HG03432 (cell line): ENCODE data around the gene B4GALT6.

ENCODE experiments used
- ATAC-seq: cut with Tn5 transposase; IDR thresholded peaks from one replicate; pipeline ENCODE4 v1.9.1; 2021; ENCODE audit warnings: mild to moderate bottlenecking, moderate library complexity; ENCODE audit not compliant: unreplicated experiment

The B4GALT6 gene

GRCh38 chr18:31636387-31636786, 48.0 kb downstream of the B4GALT6 start:
- no peak for ATAC-seq

GRCh38 chr18:31634331-31634713, 50.1 kb downstream of the B4GALT6 start:
- peak; percentile 99 for ATAC-seq

GRCh38 chr18:31633392-31634330, 50.7 kb downstream of the B4GALT6 start:
- peak; percentile 25 for ATAC-seq

- ATAC-seq = no peak
Measured at GRCh38 chr18:31632356-31632755, 52.0 kb downstream of the B4GALT6 start.

GRCh38 chr18:31631526-31631925, 52.9 kb downstream of the B4GALT6 start:
- ATAC-seq = no peak

- no peak for ATAC-seq
Measured at GRCh38 chr18:31630549-31630948, 53.8 kb downstream of the B4GALT6 start.

- ATAC-seq = no peak
Measured at GRCh38 chr18:31626409-31626808, 58.0 kb downstream of the B4GALT6 start.

- no peak for ATAC-seq
Measured at GRCh38 chr18:31624892-31625640, 59.3 kb downstream of the B4GALT6 start.

DNA sequence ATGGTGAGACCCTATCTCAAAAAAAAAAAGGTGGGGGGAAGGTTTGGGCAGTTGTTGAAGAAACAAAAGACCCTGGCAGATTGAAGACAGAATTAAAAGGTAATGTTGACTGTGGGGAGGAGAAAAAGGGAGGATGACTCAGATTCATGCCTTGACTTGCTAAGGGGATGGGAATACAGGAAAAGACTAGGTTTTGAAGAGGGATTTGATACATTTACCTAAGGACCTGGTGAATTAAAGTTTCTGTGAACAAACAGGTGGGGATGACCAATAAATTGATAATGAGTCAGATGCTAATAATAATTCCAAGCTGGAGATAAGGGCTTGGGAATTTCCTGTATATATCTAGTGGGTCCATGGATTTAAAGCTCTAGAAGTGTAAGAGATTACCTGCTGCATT, 65.1 kb downstream of the B4GALT6 start:
- ATAC-seq = no peak

DNA sequence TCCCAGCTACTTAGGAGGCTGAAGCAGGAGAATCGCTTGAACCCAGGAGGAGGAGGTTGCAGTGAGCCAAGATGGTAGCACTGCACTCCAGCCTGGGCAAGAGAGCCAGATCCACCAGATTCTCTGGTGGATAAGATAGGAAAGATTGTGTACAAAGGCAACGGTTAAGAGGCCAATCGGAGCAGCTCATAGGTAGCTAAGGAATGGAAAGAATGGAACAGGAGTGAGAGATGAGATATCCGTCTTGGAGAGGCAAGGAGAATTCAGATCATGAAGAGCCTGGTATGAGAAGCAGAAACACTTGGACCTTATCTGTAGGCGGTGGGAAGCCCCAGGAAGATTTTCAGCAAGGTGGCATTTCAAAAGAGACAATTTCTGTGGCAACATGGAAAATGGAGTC, 65.6 kb downstream of the B4GALT6 start:
- no peak for ATAC-seq

- ATAC-seq = peak; percentile 51
Measured at GRCh38 chr18:31617031-31617717, 67.2 kb downstream of the B4GALT6 start.

- ATAC-seq = no peak
Measured at GRCh38 chr18:31616586-31616985, 67.8 kb downstream of the B4GALT6 start.

GRCh38 chr18:31614044-31614443, 70.3 kb downstream of the B4GALT6 start:
- ATAC-seq = no peak

GRCh38 chr18:31612124-31612523, 72.3 kb downstream of the B4GALT6 start:
- ATAC-seq = no peak

GRCh38 chr18:31611511-31611910, 72.9 kb downstream of the B4GALT6 start:
- no peak for ATAC-seq

DNA sequence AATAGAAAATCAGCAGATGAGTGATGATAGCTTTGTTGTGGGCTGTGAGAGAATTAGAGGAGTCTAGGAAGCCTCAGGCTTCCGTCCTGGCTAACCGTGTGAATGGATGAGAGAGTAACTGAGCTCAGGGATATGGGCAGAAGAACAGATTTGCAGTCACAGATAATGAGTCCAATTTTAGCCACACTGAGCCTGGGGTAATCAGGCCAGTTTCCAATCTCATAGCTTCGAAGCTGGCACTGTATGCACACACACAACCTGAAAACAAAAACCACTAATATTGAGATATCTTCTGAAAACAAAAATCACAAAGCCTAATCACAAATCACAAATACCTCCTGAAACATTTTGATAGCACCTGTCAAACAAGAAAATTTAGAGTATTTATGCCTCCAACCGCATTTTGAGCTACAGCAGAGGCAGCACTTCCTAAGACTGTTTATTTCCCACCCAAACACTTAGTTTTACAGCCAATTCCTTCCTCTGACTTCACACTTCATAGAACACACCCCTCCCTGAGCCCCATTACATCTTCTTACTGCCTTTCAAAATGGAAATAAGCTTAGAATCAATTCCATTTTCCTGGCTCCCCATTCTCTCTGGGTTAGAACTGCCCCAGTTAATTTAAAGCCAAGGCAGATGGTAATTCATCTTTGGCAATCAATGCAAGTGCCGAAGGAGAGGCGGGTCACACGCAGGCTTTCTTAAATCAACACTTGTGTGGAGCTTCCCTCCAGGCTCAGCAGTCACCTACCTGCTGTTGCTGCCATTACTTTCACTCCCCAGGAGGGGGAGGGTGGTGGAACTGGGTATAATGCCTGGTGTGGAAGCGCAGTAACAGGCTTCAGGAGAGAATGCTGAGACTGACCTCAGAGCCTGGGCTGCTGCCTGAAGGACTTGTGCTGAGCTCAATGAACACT, 73.8 kb downstream of the B4GALT6 start:
- no peak for ATAC-seq

DNA sequence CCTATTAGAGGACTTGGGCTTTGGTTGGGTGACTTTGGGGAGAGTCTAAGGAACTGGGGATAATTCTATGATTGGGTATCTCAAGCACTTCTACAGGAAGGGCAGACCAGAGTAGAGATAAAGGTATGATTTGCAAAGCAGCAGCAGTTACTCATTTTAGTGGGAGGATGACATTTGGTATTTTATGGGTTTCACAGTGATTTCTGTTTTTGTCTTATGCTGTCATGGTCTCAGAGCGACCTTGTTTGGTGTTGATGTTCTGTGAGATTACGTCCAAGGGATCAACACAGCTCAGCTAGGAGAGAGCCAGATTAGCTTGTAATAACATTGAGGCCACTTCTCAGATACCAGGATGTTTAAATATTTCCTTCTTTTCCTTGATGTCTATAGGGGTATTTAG, 74.5 kb downstream of the B4GALT6 start:
- no peak for ATAC-seq

- ATAC-seq = no peak
Measured at GRCh38 chr18:31607384-31607783, 77.0 kb downstream of the B4GALT6 start.

DNA sequence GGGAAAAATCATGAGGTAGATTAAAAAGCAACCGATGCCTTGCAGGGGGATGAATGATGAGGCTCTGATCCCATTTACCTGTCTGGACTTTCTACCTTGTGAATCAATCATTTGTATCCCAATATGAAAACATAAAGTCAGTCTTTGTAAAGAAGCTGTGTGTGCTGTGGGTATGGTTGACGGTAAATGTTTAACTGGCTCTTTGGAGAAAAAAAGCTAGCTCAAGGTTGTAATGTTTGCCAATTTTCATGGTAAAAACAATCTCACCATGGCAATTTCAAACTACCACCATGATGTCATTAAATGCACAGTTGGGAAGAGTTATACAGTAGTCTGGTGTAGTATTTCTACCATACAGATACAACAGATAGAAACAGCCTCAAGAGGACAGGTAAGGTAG, 78.1 kb downstream of the B4GALT6 start:
- ATAC-seq = no peak

- ATAC-seq = no peak
Measured at GRCh38 chr18:31603315-31603714, 81.1 kb downstream of the B4GALT6 start.
